C4-2B (cell line): ENCODE measurements around the gene UXT.
A peak's percentile ranks its signal among the peaks of the same experiment; 100 is the strongest.

Source experiments
- ZFX ChIP-seq: fragments of 450-650 bp; IDR thresholded peaks from 2 replicates; pipeline ENCODE4 v1.6.1; 2017
- TF ChIP-seq, protein P1 (sequence below): fragments of 450-650 bp; conservative IDR thresholded peaks from 2 replicates; pipeline ENCODE4 v1.5.1; 2017; ENCODE audit warnings: mild to moderate bottlenecking

DNA sequence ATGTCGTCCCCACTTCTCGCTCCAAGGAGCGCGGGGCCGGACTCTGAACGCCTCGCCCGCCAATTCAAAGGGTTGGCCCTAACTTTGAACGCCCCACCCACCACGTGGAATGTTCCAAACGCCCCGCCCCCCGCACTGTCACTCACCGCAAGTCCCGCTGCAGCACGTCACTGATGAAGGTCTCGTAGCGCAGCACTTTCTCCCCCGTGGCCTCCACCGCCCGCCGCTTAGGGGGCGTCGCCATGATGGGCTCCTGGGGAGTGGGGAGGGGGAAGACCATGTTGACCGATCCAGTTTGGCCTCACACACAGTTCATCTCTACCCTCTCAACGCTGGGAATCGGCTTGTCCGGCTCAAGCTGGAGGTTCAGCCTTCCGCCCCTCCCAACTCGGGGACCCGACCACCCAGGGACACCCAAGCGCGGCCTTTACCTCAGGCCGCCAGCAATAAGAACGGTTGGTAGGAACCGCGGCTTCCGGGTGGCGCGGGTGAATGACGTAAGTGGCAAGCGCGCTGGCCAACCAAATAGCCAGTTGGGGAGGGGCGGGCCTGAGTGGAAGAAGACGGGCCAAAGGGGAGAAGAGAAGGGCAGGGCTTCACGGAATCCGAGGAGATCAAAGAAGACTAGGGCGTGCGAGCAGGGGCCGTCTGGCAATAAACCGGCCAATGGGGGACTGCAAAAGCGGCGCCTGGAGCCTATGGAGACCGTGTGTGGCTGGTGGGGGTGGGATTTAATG is at the start of gene UXT:
- TF ChIP-seq, protein P1, sequence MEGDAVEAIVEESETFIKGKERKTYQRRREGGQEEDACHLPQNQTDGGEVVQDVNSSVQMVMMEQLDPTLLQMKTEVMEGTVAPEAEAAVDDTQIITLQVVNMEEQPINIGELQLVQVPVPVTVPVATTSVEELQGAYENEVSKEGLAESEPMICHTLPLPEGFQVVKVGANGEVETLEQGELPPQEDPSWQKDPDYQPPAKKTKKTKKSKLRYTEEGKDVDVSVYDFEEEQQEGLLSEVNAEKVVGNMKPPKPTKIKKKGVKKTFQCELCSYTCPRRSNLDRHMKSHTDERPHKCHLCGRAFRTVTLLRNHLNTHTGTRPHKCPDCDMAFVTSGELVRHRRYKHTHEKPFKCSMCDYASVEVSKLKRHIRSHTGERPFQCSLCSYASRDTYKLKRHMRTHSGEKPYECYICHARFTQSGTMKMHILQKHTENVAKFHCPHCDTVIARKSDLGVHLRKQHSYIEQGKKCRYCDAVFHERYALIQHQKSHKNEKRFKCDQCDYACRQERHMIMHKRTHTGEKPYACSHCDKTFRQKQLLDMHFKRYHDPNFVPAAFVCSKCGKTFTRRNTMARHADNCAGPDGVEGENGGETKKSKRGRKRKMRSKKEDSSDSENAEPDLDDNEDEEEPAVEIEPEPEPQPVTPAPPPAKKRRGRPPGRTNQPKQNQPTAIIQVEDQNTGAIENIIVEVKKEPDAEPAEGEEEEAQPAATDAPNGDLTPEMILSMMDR: no peak
- peak; percentile 46 for TF ChIP-seq ZFX
